HG03280 (cell line): ENCODE data around the gene CAMTA1.
"Not testable (repeated sequence)": the region's sequence is repeated elsewhere in the genome, so short reads cannot be mapped to it uniquely, and the experiment has no call there.

Experiments used
- ATAC-seq: cut with Tn5 transposase; IDR thresholded peaks from one replicate; pipeline ENCODE4 v1.9.1; 2021; ENCODE audit warnings: mild to moderate bottlenecking, moderate library complexity; ENCODE audit not compliant: unreplicated experiment

Gene CAMTA1

GRCh38 chr1:7389906-7390603 lies 604.8 kb downstream of the CAMTA1 start:
- no peak for ATAC-seq

DNA sequence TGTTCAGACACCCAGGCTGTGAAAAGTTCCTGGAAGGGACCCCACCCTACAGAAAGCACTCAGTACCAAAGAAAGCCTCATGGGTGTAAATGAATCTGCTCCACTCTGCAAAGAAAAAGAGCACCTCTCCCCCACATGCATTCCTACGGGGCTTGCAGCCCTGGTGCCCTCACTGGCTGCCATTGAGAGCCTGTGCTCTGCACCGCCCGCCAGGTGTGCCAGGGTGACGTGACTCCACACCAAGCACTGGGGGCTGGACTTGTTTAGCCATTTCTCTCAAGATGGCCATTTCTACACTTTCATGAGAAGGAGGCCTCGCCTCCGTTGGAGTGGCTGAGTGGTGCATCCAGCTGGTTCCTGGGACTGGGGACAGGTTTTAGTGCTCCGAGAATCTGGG lies 605.3 kb downstream of the CAMTA1 start:
- no peak for ATAC-seq

GRCh38 chr1:7393136-7393535 lies 607.9 kb downstream of the CAMTA1 start:
- no peak for ATAC-seq

DNA sequence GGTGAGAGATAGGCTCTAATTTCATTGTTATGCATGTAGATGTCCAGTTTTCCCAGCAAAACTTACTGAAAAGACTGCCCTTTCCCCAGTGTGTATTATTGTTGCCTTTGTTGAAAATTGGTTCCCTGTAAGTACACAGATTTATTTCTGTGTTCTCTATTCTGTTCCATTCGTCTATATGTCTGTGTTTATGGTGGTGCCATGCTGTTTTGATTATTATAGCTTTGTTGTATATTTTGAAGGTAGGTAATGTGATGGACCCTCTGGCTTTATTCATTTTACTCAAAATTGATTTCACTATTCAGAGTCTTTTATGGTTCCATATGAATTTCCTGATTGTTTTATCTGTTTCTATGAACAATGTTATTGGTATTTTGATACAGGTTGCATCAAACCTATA lies 610.0 kb downstream of the CAMTA1 start:
- ATAC-seq = no peak

DNA sequence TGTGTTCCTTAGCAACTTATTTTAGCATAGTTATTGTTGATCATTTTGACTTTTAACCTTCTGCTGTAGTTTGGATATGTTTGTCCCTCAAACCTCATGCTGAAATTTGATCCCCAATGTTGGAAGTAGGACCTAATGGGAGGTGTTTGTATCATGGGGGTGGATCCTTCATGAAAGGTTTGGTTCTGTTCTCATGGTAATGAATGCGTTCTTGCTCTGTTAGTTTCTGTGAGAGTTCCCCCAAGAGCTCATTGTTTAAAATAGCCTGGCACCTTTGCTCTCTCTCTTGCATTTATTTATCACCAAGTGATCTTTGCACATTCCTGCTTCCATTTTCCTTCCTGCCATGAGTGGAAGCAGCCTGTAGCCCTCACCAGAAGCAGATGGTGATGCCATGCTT lies 613.7 kb downstream of the CAMTA1 start:
- ATAC-seq = no peak

GRCh38 chr1:7399514-7400125 lies 614.4 kb downstream of the CAMTA1 start:
- no peak for ATAC-seq

GRCh38 chr1:7400566-7400965 lies 615.3 kb downstream of the CAMTA1 start:
- ATAC-seq = no peak

DNA sequence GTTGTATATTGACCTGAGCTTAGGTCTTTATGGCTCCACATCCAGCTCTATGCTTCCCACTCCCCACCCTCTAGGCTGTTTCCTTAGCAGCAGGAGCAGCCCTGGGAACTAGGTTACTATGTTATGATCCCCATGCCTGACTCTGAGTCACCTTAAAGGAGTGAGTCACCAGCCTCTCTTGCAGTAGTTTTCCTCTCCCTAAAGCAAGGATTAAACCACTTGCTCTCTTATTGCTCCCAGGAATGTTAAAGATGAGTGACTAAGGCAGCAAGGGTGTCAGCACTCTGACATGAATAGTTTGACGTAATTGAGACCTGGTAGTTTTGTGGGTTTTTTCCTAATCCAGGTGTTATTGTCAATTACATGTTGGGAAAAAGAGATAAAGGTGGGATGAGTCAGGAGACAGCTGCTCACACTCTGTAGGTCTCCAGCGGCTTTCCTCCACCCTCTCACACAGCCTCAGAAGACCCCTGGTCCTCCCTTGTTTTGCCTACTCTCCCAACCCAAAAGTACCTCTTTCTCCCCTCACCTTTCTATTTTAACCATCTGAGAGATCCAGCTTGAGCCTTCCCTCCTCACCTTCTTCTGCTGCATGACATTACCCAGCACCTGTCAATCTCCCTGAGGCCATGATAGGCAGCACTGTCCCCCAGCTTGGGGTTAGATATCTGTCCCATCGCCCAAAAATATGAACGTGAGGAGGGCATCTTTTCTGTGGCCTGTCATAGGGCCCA lies 616.7 kb downstream of the CAMTA1 start:
- ATAC-seq = no peak

DNA sequence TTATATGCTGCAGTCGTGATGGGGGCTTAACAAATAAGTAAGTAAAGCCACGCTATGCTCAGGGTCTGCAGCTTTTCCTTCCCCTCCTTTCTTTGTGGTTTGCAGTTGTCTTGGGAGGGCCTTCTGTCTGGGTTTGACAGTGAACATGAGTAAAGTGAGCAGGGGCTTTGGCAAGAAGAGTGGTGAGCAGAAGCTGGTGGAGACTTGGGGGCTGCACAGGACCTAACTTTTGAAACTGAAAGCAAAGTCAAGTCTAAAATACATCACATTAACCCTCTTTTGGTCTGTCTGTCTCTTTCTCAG lies 617.2 kb downstream of the CAMTA1 start:
- no peak for ATAC-seq

DNA sequence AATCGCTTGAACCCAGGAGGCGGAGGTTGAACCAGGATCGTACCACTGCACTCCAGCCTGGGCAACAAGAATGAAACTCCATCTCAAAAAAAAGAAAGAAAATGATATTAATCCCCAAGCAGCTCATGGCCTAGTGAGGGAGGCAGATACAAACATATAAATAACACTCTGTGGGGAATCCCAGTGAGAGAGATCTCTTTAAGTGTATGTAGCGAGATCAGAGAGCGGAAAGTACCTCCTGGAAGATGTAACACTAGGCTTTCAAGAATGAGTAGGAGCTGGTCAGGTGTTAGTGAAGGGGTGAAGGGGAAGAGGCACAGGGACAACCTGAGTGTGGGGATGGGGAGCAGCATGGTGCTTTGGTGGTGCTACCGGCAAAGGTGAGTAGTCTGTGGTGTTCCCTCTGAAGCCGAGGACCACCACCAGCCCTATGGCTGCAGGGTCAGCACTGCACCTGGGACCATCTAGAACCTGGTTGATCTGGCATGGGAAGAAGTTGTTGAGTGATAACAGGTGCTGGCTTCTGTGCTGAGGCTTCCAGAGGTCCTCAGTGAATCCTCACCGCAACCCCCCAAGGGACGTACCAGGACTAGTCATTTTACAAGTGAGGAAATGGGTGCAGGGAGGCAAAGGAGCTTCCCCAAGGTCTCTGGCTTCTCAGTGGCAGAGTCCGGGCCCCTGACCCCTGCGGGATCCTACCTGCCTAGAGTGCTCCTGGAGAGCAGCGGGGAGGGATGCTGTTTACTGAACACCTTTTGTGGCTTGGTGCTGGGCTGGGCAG lies 618.2 kb downstream of the CAMTA1 start:
- ATAC-seq = no peak

GRCh38 chr1:7404046-7404742 lies 618.9 kb downstream of the CAMTA1 start:
- ATAC-seq = no peak

DNA sequence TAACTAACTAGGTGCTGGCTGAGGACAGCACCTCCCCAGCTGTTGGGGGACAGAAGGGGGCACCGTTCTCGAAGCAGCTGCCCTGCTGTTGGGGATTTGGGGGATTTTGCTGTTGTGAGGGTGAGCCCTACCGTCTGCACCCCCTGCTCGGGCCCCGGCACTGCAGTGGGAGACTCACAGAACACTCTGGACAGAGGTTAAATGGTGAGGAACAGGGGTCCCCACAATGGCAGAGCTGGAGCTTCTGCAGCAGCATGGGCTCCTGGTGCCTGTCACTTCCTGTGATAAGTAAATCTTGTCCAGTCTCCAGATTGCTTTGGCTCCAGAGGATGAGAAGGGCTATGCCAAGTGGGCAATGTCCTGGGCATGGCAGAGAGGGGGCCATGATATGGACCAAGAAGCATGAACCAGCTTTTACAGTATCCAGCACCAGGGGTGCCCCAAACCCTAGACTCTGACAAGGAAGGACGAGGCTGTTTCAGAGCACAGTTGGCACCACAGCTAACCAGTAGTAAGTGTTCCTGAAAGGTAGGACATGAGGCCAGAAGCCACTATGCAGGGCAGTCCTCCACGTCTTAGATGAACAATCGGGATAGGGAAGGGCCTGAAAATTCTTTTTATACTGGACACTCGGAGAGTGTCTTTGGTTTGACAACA lies 620.7 kb downstream of the CAMTA1 start:
- no peak for ATAC-seq

GRCh38 chr1:7406641-7407543 lies 621.6 kb downstream of the CAMTA1 start:
- ATAC-seq = no peak

GRCh38 chr1:7407544-7407895 lies 622.3 kb downstream of the CAMTA1 start:
- ATAC-seq = no peak

DNA sequence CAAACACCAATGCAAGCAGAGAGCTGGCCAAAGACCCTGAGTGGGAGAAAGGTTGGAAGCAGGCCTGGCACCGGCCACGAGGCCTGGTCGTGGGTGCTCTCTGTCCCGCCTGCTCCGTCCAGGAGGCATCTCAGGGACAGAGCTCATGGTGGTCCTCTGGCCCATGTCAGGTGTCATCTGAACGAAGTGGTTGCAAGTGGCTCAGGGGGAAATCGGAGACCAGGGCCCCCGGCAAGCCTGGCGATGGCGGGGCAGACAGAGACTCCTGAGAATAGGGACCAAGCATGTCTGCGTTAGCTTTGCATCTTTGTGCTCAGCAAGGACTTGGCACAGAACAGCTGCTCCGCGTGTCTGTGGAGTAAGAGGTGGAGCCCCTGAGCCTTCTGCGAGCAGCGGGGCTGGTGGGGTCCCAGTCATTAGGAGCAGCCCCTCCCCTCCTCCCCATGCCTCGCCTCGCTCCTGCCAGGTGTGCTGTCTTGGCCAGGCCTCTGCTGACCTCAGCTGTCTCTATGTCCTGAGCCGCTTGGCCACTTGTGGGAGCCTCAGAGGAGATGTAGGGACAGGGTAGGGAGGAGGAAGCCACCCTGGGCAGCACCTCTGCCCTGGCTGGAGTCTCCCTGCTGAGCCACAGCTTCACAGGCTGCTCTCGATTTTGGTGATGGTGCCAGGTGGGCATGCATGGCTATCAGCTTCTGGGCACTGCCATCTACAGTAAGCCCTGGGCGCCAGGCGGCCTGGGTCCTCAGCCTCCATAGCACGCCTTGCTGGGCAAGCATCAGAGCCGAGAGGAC lies 622.9 kb downstream of the CAMTA1 start:
- no peak for ATAC-seq

DNA sequence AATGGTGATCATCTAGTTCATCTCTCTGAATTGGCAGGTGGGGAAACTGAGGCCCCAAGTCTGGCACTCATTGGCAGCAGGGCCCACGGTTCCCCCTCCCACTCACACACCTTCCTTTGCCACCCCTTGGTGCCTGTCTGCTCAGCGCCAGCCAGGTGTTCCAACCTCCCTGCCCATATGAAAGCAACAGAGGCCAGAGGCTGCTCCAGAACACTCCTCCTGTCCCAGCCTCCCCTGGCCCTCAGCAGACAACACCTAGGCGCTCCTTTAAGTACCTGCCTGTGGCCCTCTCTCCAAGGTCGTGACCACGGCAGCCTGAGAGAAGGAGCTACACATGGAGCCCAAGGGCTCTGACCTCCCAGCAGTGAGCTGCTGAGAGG lies 623.5 kb downstream of the CAMTA1 start:
- ATAC-seq = no peak

DNA sequence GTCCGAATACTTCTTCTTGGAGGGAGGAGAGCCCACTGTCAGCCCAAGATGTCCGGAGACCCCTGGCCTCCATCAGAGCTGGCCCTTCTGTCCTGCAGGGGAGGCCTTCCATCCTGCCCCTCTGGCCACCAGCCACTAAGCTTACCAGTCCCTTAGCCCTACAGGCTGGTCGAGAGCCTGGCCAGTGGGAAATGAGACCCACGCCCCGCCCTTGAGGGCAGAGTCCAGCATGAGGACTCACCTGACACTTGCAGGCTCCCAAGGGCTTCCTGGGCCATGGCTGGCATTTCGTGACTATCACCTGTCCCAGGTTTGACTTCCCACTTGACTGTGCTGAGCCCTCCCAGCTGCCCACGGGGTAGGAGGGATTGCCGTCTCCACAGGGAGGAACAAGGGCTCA lies 624.0 kb downstream of the CAMTA1 start:
- no peak for ATAC-seq

- no peak for ATAC-seq
Observed at GRCh38 chr1:7410156-7410555, 624.9 kb downstream of the CAMTA1 start.

DNA sequence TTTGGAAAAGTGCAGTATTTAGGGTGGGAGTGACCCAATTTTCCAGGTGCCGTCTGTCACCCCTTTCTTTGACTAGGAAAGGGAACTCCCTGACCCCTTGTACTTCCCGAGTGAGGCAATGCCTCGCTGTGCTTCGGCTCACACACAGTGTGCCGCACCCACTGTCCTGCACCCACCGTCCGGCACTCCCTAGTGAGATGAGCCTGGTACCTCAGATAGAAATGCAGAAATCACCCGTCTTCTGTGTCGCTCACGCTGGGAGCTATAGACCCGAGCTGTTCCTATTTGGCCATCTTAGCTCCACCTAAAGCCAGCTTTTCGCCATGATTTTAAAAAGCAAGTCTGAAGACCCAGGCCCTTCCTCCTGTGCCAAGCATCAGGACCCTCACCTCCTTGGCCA lies 632.4 kb downstream of the CAMTA1 start:
- ATAC-seq = not testable (repeated sequence)
